Putamen (tissue), 1 donor: Measurements from ENCODE around the gene GPBAR1.

ENCODE experiments used
- DNase-seq: peaks from one replicate; pipeline ENCODE4 v3.0.0-alpha.2; 2016; ENCODE audit warnings: low spot score

GPBAR1 gene

DNA sequence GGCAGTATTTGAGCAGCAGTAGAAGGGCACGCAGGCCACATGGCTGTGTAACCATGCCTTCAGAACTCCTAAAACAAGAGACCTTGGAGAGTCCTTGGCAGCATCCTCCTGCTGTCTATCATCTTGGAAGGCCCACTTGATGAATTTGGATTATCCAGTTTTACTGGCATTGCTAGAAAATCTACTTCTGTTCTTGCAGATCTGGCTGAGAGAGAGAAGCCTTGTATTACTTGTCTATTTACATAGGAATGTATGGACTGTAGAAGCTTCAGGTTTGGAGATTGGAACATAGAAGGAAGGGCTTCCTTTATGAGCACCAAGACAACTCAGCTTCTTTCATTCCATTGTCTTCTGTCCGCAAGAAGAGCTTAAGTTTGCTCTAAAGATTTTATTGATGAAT, 16.1 kb upstream of the GPBAR1 start:
- no peak for DNase-seq

DNA sequence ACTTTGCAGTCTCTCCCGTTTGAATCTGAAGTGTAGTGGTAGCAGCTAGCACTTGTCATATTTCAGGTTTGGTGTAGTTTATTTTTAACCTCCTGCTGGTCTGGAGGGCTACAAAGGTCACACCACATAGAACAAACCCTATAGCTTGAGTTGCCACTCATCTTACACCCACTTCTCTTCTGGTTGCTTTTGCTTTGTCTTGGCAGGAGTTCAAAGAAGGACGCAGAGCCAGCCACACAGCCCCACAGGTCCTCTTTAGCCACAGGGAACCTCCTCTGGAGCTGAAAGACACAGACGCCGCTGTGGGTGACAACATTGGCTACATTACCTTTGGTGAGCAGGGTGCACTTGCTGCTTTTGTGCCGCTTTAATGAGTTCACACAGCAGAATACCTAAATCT, 15.6 kb upstream of the GPBAR1 start:
- DNase-seq, result no peak

DNA sequence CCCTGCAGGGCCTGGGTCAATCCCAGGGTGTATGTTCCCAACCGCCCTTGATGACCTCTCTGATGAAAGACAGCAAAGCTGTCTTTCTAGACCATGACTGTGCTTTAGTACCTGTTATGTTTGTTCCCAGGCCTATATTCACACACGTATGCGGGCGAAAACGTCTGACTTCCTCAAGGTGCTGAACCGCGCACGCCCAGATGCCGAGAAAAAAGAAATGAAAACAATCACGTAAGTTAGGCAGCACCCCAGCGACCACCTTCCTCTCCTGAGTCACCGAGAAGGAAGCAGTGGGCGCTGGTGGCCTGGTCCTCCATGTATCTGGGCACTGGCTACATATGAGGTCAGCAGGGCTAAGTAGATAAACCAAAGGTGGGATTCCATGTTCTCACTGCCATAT, 11.1 kb upstream of the GPBAR1 start:
- DNase-seq, result no peak

DNA sequence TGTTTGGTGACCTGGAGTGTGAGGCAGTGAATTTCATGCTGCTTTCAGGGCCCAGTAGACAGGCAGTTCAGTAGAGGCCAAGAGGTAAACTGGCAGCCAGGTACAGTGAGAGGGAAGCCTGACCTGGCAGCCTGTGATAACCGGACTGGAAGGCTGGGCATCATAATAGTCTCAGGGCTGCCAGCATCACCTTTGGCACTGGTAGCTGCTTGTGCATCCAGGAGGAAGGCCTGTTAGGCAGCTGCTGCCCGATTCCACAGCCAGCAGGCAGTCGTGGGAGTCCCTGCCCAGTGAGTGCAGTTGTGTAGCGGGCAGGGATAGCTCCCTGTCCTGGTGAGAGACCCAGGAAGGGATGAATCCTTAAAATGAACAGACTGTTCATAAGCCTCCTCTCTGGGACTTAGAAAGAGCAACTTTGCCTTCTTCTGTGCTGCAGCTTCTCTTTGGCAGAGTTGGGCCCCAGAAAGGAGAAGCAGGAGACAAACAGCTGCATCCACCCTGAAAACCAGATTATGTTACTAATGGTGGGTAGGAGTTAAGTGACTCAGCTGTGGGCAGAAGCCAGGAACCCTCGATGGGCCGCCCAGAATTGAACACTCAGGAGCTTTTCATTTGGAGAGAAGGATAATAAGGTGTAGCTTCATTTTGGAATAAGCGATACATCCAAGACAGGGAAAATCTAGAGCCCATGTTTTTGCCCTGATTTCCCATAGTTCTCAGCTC, 8.1 kb upstream of the GPBAR1 start:
- no peak for DNase-seq

DNA sequence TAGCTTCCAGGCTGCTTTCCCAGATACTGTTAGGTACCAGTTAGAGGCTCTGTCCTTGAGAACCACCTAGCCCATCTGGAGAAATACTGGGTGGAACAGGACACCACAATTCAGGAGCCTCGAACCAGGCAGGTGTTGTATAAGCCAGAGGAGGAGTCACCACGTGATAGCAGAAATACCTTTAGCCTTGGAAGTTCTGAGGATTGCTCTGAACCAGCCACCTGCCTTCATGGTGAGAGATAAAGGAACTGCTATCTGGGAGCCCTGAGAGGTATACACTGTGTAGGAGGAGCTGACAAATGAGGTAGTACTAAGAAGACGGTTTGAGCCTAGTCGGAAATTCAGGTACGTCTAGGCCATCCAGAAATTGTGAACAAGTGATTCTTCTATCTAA, 7.6 kb upstream of the GPBAR1 start:
- DNase-seq, result no peak

DNA sequence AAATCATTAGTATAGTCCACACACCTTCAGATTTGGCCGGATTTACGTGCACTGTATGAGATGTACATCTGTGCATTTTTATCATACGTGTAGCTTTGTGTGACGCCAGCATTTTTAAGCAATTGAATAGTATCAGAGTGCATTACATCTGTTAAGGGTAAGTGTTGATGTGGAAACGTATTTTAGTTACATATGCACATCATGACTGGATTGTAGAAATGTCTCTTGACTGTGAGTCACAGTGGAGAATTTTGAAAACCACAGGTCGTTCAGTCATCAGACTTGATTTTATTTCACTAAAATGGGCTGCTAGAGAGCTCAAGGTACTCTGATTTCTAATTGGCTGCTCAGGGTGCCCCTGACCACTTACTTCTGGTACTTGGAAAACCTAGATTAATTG, 5.4 kb upstream of the GPBAR1 start:
- no peak for DNase-seq

DNA sequence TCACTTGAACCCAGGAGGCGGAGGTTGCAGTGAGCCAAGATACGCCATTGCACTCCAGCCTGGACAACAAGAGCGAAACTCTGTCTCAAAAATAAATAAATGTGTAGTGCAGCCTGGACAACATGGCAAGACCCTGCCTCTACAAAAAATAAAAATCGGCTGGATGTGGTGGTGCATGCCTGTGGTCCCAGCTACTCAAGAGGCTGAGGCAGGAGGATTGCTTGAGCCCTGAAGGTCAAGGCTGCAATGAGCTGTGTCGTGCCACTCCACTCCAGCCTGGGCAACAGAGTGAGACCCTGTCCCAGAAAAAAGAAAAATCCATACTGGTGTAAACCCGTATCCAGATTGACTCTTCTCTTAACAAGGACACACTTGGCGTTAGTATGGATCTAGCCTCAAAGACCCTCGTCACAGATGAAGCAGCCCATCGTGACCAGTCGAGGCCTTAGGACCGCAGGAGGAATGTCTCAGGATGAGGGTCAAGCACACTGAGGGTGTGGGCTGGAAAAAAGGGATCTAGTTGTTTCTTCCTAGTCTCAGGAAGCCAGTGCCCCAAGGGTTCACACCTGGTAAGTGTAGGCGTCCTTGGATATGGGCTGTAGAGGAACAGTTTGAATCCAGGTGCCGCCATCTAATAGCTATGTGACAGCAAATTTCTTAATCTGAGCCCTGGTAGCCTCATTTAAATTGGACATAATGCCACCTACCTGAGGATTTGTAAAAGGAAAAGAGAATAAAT, 4.0 kb upstream of the GPBAR1 start:
- DNase-seq, result no peak

DNA sequence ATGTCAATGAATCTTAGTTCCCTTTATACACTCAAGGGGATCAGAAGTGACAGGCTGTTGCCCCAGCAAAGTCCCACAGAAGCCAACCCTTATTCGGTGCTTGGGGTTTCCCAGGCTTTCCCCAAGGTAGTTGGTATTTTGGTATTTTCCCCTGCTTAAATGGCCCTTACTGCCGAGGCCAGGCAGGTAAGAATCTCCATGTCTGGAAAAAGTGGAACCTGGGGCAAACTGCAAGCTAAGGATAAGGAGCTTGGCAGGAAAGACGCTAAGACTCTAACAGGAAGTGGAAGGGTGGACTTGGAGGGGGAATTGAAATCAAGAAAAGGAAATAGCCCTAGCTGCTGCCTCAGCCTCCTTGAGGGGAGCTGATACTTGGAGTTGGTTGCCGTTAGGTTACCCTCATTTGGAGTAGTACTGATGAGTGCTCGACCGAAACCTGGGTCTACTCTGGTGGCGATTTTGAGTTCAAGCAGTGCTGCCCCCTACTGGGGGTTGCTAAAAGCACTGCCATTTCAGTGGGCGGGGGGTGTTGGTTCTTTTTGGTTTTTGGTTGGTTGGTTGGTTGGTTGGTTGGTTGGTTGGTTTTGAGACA, 3.3 kb upstream of the GPBAR1 start:
- no peak for DNase-seq

DNA sequence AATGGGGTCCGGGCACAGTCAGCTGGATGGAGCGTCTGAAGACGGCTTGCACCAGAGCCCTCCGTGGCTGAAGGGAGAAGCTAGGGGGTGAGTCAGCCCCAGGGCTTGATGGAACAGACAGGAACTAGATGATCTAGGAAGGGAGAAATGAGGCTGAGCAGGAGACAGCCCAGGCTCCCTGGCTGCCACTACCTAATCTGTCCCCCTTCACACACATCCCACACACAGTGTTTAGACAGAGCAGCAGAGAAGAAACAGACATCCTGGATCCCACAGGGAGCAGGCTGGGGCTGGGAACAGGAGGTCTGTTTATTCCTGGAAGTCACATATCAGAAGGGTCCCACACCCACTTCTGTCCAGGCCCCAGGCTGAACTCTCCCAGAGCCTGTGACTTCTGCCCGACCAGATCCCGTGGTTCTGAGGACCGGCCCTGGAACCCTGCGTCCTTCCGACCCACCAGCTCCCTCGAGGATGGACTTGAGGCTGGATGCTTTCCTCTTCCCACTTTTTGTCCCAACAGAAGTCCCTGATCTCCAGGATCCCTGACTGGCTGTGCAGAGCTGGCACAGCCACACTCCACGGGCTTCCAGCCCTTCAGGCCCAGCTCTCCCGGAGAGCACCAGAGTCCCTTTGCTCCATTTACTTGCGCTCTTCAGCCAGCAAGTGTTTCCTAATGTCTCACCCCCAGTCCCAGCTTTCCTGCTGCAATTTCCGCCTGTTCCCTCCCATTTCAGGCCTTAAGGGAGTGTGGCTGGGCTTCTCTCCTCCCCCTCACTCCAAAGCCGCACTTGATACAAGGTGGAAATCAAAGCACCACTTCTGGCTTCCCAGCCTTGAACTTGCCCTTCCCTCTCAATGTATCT, 1.5 kb upstream of the GPBAR1 start:
- no peak for DNase-seq

DNA sequence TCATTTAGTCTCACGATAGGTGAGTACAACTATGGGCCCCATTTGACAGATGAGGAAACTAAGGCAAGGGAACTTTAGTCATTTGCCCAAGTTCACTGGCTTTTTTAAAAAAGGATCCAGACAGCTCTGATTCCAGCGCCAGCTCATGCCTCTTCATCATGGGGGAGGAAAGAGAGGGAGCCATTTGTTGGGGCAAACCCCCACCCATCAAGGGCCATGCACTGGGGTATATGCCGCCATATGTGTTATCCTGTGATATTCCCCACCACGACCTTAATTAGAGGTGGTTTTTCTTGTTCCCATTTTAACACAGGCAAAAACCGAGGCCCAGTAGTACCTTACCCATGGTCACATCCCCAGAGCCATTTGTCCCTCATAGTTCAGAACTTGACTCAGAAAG, 649 bp upstream of the GPBAR1 start:
- no peak for DNase-seq

DNA sequence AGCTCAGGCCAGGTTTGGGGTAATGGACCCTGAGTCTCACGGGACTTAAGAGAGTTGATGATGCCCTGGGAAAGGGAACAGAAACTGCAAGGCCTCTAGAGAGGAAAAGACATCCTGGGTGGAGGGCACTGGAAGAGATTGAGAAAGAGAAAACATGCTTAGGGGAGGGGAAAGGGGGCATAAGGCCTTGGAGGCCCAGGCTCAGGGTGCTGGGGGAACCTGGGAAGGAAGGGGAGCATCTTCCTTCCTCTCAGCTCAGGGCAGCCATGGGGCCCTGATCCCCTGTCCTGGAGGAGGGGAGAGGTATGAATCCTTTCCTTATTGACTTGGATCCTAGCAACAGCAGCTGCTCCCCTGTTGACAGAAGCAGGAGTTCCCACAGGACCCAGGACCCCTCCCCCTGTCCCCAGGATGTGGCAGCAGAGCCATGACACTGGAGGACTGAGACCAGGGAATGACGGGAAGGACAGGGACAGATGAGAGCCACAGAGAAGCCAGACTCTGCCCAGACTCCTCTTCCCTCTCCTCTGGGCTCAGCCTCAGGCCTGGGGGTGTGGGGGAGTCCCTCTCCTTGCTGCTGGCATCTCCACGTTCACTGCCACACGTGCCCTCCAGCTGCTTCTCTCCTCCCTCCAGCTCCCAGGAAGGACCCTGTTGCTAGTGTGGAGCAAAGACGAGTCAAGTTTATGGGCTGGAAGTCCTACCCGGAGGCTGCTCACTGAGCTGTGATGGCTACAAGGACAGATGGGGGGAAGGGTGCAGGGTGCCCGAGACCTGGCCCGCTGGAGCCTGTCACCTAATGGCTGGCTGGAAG, 815 bp downstream of the GPBAR1 start:
- DNase-seq, result no peak

DNA sequence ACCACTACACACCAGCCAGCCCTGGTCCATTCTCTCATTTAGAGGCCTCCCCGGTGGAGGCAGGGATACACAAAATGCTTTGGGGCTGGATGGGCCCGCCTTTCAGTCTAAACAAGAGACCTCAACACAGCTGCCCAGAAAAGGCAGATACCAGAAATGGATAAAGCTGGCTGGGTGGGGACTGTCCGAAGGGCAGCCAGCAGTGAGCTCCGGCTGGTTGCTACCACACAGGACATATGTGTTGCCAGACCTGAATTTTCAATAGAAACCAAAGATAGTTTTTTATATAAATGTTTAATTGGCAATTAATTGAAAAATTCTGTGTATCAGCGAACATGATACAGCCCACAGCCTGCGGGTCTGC, 1.4 kb downstream of the GPBAR1 start:
- DNase-seq, result no peak

DNA sequence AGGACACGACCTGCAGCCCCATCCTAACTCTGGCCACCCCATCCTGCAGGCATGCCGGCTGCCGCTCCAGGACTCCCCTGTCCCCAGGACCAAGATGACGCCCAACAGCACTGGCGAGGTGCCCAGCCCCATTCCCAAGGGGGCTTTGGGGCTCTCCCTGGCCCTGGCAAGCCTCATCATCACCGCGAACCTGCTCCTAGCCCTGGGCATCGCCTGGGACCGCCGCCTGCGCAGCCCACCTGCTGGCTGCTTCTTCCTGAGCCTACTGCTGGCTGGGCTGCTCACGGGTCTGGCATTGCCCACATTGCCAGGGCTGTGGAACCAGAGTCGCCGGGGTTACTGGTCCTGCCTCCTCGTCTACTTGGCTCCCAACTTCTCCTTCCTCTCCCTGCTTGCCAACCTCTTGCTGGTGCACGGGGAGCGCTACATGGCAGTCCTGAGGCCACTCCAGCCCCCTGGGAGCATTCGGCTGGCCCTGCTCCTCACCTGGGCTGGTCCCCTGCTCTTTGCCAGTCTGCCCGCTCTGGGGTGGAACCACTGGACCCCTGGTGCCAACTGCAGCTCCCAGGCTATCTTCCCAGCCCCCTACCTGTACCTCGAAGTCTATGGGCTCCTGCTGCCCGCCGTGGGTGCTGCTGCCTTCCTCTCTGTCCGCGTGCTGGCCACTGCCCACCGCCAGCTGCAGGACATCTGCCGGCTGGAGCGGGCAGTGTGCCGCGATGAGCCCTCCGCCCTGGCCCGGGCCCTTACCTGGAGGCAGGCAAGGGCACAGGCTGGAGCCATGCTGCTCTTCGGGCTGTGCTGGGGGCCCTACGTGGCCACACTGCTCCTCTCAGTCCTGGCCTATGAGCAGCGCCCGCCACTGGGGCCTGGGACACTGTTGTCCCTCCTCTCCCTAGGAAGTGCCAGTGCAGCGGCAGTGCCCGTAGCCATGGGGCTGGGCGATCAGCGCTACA, 2.1 kb downstream of the GPBAR1 start:
- DNase-seq, result no peak

DNA sequence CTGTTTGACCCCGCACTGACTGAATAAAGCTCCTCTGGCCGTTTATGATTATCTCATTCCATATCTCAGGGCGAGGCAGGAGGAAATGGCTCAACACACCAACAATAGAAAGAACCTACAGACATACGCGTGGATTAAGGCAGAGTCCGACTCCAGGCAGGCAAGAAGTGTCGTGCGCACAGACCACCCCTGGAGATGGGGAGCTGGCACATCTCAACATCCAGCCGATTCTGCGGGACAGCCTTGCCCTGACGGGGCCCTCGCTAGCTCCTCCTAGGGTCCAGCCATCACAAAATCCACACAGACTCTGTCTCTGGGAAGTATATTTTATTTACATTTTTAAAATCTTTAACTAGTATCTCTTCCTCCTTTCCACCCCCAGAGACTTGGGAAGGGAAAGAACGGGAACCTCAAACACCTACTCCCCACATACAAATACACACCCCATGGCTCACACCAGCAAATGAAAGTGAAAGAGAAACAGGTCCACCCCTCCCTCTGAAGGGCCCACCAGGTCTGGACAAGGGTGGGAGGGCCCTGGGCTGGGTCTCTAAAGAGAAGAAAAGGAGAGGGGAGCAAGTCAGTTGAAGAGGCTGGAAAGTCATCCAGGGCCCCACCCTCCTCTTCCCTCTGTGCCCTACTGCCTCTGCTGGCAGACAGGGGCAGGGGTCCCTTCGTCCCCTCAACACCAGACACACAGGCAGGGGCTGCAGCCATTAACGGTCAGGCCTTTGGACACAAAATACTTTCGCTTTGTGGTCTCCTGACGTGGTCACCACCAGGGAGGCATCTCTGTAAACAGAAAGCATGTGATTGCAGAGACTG, 3.2 kb downstream of the GPBAR1 start:
- DNase-seq, result no peak

DNA sequence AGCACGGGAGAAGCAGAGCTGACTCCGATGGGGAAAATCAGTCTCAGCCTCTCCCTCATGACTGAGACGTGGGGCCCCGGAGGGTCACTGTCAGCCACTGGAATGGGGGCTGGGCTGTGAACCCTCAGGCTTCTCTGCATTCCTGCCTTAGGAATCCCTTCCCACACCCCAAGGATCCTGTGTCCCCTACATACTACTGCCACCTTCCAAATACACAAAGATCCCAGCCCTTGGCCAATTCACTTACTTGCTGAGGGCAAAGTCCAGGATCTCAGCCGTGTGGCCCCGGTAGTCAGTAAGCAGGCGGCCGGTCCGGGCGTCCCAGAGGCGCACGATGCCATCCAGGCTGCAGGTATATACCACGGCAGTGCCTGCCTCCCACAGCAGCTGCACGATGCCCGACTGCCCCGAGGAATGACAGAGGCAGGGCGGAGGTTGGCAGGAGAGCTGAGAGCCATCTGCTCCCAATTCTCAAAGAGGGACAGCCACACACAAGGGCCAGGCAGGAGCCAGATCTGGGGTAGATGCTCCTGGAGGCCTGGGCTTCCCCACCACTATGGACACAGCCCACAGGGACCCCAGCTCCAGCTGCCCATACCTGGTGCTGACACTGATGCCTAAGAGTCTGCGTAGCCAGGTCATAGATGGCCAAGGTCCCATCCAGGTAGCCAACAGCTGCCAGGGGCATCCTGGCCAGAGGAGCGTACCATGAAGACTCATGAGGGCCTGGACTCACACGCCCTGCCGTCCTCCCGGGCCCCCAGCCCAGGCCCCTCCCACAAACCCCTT, 4.2 kb downstream of the GPBAR1 start:
- no peak for DNase-seq

DNA sequence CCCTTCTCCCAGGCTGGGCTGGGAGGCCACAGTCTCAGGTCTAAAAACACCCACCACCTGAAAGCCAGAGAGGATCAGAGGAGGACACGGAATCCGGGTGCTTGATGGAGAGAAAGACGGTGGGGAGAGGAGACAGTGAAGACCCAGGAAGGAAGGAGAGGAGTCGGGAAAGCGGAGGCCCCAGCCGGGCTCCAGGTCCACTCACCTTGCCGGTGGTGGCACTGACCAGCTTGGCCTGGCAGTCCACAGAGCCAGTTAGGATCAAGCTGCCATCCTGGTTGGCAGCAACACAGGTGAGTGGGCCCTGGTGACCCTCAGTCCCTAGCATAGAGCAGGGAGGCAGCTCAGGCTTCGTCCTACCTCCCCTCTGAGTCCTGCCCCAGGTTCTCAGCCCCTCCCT, 4.8 kb downstream of the GPBAR1 start:
- no peak for DNase-seq

DNA sequence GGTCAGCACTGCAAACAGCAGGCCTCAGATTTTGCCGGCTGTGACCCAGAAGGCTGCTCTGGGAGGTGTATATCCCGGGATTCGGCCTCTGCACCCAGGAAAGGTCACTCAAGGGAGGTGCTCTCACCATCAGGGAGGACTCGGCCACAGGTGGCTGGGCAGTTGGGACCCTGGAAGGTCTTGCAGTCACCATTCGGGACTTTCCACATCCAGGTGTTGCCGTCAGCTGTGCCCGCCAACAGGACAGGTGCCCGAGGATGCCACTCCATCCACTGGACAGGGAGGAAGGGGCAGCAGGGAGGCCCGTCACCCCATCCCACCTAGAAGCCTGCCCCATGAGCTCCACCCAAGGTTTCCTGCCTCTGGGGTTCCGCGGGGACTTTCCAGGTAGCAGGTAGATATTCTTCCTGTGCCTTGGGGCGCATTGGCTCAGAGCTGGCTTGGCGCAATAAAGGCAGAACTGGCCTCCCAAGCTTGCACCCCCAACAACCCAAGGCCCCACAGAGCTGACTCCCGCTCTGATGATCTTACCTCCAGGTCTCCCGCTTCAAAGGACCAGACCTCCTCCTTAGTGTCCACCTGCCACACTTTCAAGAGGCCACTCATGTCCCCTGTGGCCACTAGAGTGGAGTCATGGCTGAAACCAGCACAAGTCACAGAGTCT, 5.6 kb downstream of the GPBAR1 start:
- no peak for DNase-seq

DNA sequence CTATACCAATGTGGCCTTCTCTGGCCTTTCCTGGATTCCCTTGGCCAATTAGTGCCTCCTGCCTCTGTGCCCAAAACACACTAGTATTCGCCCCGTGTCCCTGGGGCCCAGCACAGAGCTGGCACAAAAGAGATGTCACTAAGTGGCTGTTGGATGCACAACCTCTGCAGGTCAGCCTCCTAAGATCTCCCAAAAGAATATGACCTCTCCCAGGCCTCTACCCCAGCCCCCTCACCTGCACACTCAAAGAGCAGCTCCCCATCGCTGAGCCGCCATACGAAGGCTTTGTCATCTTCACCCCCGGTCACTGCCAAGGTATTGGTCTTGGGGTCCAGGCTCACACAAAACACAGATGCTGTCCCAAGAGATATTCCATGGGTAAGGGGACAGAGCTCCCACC, 6.4 kb downstream of the GPBAR1 start:
- DNase-seq, result no peak
